GM12874 (cell line): ENCODE measurements around the gene TARS2.

Source experiments
- TF ChIP-seq, protein P1 (sequence below): IDR thresholded peaks from 2 replicates; pipeline ENCODE4 v1.5.1; 2011; ENCODE audit warnings: low read depth, mild to moderate bottlenecking, control low read depth, low read length, moderate library complexity; ENCODE audit not compliant: insufficient read depth

The TARS2 gene

DNA sequence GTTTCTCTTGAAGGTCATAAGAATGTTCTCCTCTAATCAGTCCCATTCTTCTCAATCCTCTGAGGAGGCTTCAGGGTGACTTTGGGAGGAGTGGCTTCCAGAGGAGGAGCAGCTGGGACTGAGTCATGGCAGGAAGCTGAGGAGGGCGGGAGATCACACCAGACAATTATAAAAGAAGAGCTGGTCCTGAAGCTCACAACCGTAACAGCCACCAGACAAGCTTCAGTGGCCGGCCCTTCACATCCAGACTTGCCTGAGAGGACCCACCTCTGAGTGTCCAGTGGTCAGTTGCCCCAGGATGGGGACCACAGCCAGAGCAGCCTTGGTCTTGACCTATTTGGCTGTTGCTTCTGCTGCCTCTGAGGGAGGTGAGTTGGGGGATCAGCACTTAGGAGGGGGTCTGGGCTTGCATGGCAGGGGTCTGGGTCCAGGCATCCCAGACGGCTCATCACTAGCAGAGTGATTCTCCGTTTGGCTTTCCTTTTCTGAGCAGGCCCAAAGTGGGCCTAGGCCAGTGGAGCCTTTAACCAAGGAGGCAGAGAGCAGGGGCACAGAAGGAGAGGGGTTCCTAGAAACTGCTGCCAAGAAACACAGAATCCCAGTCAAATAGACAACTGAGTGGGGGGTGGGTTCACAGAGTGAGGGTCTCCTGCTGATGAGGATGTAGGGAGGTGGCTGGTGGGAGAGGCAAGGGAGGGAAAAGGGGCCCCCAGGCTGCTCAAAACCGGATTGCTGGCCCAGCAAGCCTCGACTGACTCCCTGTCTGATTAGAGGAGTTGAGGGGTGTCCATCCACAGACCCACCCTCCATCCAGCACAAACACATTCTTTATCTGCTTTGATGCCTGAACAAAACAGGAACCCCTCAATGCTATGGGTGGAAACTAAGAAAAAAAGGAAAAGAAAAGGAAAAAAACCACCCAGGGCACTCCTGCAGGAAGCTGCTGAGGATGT, 21.0 kb downstream of the TARS2 start, which contains the start of gene ECM1:
Gene ECM1 (plus strand): TSS at position 198 of the 953 bp plus-strand sequence. CDS start 101 bp downstream, at position 299.
- TF ChIP-seq, protein P1, sequence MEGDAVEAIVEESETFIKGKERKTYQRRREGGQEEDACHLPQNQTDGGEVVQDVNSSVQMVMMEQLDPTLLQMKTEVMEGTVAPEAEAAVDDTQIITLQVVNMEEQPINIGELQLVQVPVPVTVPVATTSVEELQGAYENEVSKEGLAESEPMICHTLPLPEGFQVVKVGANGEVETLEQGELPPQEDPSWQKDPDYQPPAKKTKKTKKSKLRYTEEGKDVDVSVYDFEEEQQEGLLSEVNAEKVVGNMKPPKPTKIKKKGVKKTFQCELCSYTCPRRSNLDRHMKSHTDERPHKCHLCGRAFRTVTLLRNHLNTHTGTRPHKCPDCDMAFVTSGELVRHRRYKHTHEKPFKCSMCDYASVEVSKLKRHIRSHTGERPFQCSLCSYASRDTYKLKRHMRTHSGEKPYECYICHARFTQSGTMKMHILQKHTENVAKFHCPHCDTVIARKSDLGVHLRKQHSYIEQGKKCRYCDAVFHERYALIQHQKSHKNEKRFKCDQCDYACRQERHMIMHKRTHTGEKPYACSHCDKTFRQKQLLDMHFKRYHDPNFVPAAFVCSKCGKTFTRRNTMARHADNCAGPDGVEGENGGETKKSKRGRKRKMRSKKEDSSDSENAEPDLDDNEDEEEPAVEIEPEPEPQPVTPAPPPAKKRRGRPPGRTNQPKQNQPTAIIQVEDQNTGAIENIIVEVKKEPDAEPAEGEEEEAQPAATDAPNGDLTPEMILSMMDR = no peak

DNA sequence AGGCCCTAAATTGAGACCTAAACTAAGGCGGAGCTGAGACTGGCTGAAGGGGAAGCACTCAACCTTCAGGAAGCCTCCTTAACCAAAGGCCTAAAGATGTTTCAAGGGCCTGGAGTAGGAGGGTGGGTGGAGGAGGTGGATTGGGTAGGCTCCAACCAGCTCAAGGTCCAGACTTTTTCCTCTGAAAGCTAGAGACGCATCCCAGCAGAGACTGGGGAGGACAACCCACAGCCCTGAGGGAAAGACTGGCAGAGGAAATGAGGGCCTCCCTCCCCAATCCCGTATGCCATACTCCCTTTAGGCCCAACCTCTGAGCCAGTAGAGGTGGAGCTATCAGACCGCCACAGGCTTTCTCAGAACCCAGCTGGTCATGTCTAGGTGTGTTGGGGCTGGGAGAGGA, 21.8 kb downstream of the TARS2 start:
- TF ChIP-seq, protein P1 = no peak

DNA sequence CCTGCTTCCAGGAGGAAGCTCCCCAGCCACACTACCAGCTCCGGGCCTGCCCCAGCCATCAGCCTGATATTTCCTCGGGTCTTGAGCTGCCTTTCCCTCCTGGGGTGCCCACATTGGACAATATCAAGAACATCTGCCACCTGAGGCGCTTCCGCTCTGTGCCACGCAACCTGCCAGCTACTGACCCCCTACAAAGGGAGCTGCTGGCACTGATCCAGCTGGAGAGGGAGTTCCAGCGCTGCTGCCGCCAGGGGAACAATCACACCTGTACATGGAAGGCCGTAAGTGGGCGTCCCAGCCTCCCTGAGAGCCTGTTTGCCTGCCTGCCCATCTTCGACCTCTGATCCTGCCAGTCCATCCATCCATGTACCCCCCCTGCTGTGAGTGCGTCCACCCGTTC, 24.3 kb downstream of the TARS2 start:
- TF ChIP-seq, protein P1 = no peak

DNA sequence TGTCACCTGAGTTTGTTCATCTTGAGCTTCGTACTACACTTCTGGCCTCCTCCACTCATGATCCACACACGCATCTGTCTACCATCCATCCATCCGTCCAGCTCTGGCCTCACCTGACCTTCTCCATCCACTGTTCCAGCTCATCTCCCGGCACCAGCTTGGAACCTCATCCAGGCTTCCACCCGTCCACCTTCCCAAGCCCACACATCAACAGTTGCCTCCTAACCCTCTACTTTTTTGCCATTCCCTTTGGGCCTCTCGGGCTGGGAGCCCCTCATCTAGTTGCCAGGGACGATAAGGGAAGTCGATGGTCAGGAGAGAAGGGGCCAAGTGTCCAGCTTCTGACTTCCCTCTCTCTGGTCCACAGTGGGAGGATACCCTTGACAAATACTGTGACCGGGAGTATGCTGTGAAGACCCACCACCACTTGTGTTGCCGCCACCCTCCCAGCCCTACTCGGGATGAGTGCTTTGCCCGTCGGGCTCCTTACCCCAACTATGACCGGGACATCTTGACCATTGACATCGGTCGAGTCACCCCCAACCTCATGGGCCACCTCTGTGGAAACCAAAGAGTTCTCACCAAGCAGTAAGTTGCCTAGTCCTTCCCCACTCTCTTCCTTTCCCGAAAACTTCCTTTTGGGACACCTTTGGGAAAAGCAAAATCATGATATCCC, 24.9 kb downstream of the TARS2 start:
- TF ChIP-seq, protein P1 = no peak

DNA sequence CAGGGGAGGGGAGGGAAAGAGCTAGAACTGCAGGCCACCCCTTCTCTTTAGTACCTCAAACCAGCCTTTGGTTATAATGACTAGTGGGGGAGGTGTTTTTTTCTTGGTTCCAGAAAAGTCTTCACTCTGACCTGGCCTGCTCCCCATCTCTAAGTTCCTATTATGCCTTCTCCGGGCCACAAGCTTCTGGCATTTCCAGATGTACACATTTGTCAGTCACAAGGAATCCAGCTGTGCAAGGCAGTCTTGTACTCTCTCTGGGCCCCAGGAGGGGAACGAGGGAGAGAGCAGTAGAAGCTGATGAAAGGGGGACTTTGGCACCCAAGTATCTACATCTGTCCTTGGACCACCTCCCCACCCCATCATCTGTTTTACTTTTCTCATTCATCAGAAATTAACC, 25.6 kb downstream of the TARS2 start:
- TF ChIP-seq, protein P1 = no peak

DNA sequence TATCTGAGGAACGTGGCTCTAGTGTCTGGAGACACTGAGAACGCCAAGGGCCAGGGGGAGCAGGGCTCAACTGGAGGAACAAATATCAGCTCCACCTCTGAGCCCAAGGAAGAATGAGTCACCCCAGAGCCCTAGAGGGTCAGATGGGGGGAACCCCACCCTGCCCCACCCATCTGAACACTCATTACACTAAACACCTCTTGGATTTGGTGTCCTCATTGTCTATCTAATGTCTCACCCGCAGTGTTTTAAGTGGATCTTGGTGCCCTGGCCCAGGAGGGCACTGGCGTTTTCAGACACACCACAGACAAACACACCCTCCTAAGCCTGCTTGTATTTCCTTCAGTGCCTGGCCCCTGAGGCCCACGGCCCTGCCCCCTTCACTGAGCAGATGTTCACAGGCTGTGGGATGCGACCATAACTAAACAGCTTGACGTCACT, 26.2 kb downstream of the TARS2 start:
- TF ChIP-seq, protein P1 = no peak

DNA sequence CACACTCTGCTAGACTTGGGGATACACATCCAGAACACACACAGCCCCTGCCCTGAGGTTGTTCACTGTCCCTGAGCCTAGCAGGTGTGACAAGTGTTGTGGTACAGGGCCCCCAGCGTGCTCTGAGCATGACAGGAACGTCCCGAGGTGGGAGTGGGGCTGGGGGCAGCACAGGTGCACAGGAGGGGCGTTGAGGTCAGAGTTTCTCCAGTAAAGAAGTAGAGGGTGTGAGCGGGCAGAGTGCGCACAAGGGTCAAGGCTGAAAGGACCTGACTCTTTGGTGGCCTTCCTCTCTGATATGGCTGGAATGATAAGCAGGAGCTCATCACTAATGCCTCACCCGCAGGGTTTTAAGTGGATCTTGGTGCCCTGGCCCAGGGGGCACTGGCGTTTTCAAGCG, 27.0 kb downstream of the TARS2 start:
- TF ChIP-seq, protein P1 = no peak
